Liver (tissue), 9 donors: ENCODE data around the gene BCAS4. TPM values are rescaled to one million over a fixed set of nuclear protein-coding genes. Genes with fewer than 3 reads are reported as not detected.

Experiments
- DNase-seq: peaks from one replicate; pipeline ENCODE4 v3.0.0-alpha.2; 2017; ENCODE audit warnings: low spot score
- H3K27ac ChIP-seq, 2 donors: one replicate each; pipeline ENCODE4 v1.7.0; 2013; ENCODE audit warnings: inconsistent platforms in 2 of 2, low read length in 2 of 2, control low read depth in 1 of 2, low read depth in 1 of 2, mild to moderate bottlenecking in 1 of 2
- H3K27me3 ChIP-seq, 4 donors: one replicate each; pipeline versions ENCODE4 v1.6.1 to v1.7.0; 2013; ENCODE audit warnings: low read length in 3 of 4, inconsistent platforms in 1 of 4, mild to moderate bottlenecking in 1 of 4, moderate library complexity in 1 of 4; ENCODE audit not compliant: control insufficient read depth in 4 of 4, insufficient read depth in 4 of 4
- H3K36me3 ChIP-seq, 4 donors: one replicate each; pipeline versions ENCODE4 v1.6.1 to v1.7.0; 2013; ENCODE audit warnings: low read length in 3 of 4, mild to moderate bottlenecking in 3 of 4, low read depth in 1 of 4, moderate library complexity in 1 of 4; ENCODE audit not compliant: control insufficient read depth in 4 of 4, insufficient read depth in 3 of 4
- H3K4me1 ChIP-seq, 4 donors: one replicate each; pipeline versions ENCODE4 v1.6.1 to v1.7.0; 2013; ENCODE audit warnings: low read length in 3 of 4, mild to moderate bottlenecking in 3 of 4, moderate library complexity in 1 of 4; ENCODE audit not compliant: control insufficient read depth in 4 of 4, insufficient read depth in 4 of 4
- H3K4me3 ChIP-seq, 3 donors: one replicate each; pipeline versions ENCODE4 v1.6.1 to v1.7.0; 2013; ENCODE audit warnings: low read length in 3 of 3, control low read depth in 1 of 3, low read depth in 1 of 3, mild to moderate bottlenecking in 1 of 3
- H3K9ac ChIP-seq, 2 donors: one replicate each; pipeline ENCODE4 v1.7.0; 2013; ENCODE audit warnings: low read length in 2 of 2, mild to moderate bottlenecking in 2 of 2, moderate library complexity in 2 of 2, control low read depth in 1 of 2, low read depth in 1 of 2
- H3K9me3 ChIP-seq, 4 donors: one replicate each; pipeline versions ENCODE4 v1.6.1 to v1.7.0; 2013; ENCODE audit warnings: low read length in 3 of 4; ENCODE audit not compliant: control insufficient read depth in 4 of 4
- ATF3 ChIP-seq: IDR thresholded peaks from 2 replicates; pipeline ENCODE4 v1.6.1; 2016; ENCODE audit warnings: antibody characterized with exemption
- CTCF ChIP-seq: fragments of 150-350 bp; IDR thresholded peaks from 2 replicates; pipeline ENCODE4 v1.5.1; 2017; ENCODE audit warnings: improper control_type of control experiment, low read depth, low read length; ENCODE audit not compliant: missing input control
- EGR1 ChIP-seq, 2 donors: IDR thresholded peaks; 2 replicates each; pipeline ENCODE4 v1.6.1; 2016 to 2018; ENCODE audit warnings: antibody characterized with exemption in 2 of 2, low read depth in 2 of 2
- FOXA1 ChIP-seq: IDR thresholded peaks from 2 replicates; pipeline ENCODE4 v1.6.1; 2016; ENCODE audit warnings: antibody characterized with exemption
- FOXA2 ChIP-seq: IDR thresholded peaks from 2 replicates; pipeline ENCODE4 v1.6.1; 2016; ENCODE audit warnings: antibody characterized with exemption
- HNF4A ChIP-seq, 2 donors: conservative IDR thresholded peaks; 2 replicates each; pipeline ENCODE4 v1.6.1; 2016; ENCODE audit warnings: antibody characterized with exemption in 2 of 2, mild to moderate bottlenecking in 2 of 2
- MAX ChIP-seq: IDR thresholded peaks from 2 replicates; pipeline ENCODE4 v1.6.1; 2016; ENCODE audit warnings: antibody characterized with exemption
- NR2F2 ChIP-seq: IDR thresholded peaks from 2 replicates; pipeline ENCODE4 v1.6.1; 2016; ENCODE audit warnings: antibody characterized with exemption
- RAD21 ChIP-seq, 2 donors: IDR thresholded peaks; 2 replicates each; pipeline ENCODE4 v1.6.1; 2016; ENCODE audit warnings: antibody characterized with exemption in 2 of 2, mild to moderate bottlenecking in 2 of 2
- REST ChIP-seq: IDR thresholded peaks from 2 replicates; pipeline ENCODE4 v1.6.1; 2016; ENCODE audit warnings: antibody characterized with exemption, mild to moderate bottlenecking
- RXRA ChIP-seq, 2 donors: IDR thresholded peaks; 2 replicates each; pipeline ENCODE4 v1.6.1; 2017 to 2018; ENCODE audit warnings: antibody characterized with exemption in 2 of 2, mild to moderate bottlenecking in 1 of 2
- SP1 ChIP-seq: IDR thresholded peaks from 2 replicates; pipeline ENCODE4 v1.6.1; 2018; ENCODE audit warnings: antibody characterized with exemption, mild to moderate bottlenecking
- YY1 ChIP-seq: IDR thresholded peaks from 2 replicates; pipeline ENCODE4 v1.6.1; 2016; ENCODE audit warnings: antibody characterized with exemption, mild to moderate bottlenecking
- WGBS: extraction: QIAGEN DNeasy Blood & Tissue Kit; methylation state at CpG from one replicate; pipeline ENCODE4 v1.1.7; 2013; 5-methylcytosine and 5-hydroxymethylcytosine counted together
- polyA plus RNA-seq, 2 donors: library from polyadenylated mRNA; stranded (reverse) in 1 of 2; unstranded in 1 of 2; fragments of 200-250 nt in 1 of 2; fragments of >200 nt in 1 of 2; fragmentation: Nextera tagmentation in 1 of 2; extraction: Ambion mirVana in 1 of 2; gene quantifications; one replicate each; pipeline versions ENCODE4 v1.2.1 to v1.2.3, GENCODE V29; 2013 to 2015
- total RNA-seq, 2 donors: library from RNA; depleted of rRNA; stranded (reverse); fragments of >200 nt; gene quantifications; one replicate each; pipeline ENCODE4 v1.2.3, GENCODE V29; 2014
- donor health status: healthy.
- donor health status: healthy.
- donor health status: healthy.
- donor health status: healthy.
- donor health status: healthy.

The BCAS4 gene
- total and polyA plus RNA-seq, 4 donors = 0.25 to 0.50 (median 0.47) TPM

GRCh38 chr20:50789968-50790650 lies 4.8 kb upstream of the BCAS4 start:
- WGBS = 76% methylated on average over 11 of the region's 11 CpGs
- TF ChIP-seq EGR1 (IDR thresholded peaks at IDR 0.05; ENCODE audit: low read depth in 2 of 2) (no peak), FOXA2 (no peak), SP1 (no peak), RAD21 (IDR thresholded peaks at IDR 0.05) (no peak), CTCF (no peak), NR2F2 (no peak), REST (no peak), FOXA1 (no peak)
- no peak overlapping the region for H3K4me3 ChIP-seq
- H3K27me3 ChIP-seq = no peaks in the 10 kb centered on the region
- H3K27ac ChIP-seq = no peak overlapping the region
- no peak for DNase-seq
- peaks cover 3 to 18% (median 15%) of the 10 kb centered on the region in 4 donors for H3K4me1 ChIP-seq
- no peaks in the 10 kb centered on the region for H3K36me3 ChIP-seq
- no peaks in the 10 kb centered on the region for H3K9me3 ChIP-seq
- no peak overlapping the region for H3K9ac ChIP-seq

- TF ChIP-seq FOXA2 (peak; percentile 30), CTCF (peak; percentile 54), ATF3 (no peak), RAD21 (IDR thresholded peaks at IDR 0.05) (peak; percentile 69 to 78), RXRA (IDR thresholded peaks at IDR 0.05) (peak in 1 of 2 donors; percentile 46), YY1 (peak; percentile 67), HNF4A (conservative IDR thresholded peaks at IDR 0.05) (peak in 1 of 2 donors; percentile 63), MAX (no peak), REST (peak; percentile 80)
- H3K27ac ChIP-seq = no peak overlapping the region
- H3K4me1 ChIP-seq = peaks cover 4 to 20% (median 19%) of the 10 kb centered on the region in 4 donors
- H3K9me3 ChIP-seq = no peaks in the 10 kb centered on the region
- H3K27me3 ChIP-seq = no peaks in the 10 kb centered on the region
- peak; percentile 90 for DNase-seq
- 16% methylated on average over 23 of the region's 23 CpGs for WGBS
- peak overlapping the region in 1 of 2 donors; percentile 39 for H3K9ac ChIP-seq
- H3K36me3 ChIP-seq = no peaks in the 10 kb centered on the region
- H3K4me3 ChIP-seq = no peak overlapping the region
Measured at GRCh38 chr20:50790651-50791277, 4.1 kb upstream of the BCAS4 start.
